CD4-positive, alpha-beta T cell treated with Interleukin-2 at 100 ng/mL for 4 hours (primary cell): ENCODE data around the gene SLC13A4.
"Not testable (repeated sequence)": the region's sequence is repeated elsewhere in the genome, so short reads cannot be mapped to it uniquely, and the experiment has no call there.

Source experiments
- DNase-seq: peaks from one replicate; pipeline ENCODE4 v3.0.0-alpha.2; 2020; ENCODE audit warnings: low spot score

Gene SLC13A4

DNA sequence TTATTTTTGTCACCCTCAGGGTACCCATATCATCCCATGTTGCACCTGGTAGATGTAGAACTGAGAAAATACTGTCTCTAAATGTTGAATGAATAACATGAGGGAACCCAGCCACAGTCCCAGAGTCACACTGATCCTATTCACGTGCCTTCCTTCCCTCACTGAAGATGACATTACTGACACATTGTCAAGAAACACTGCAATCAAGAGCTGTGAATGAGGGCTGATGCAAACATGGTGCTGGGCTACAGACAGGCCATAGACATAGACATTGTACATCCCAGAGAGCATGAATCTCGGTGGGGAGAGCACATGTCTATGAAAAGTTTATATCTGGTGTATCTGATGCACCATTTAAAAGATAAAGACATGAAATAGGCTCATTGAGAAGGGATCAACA lies 9.8 kb downstream of the SLC13A4 start:
- DNase-seq, result no peak

GRCh38 chr7:135717693-135718092 lies 10.3 kb downstream of the SLC13A4 start:
- DNase-seq, result no peak

GRCh38 chr7:135716677-135717238 lies 11.2 kb downstream of the SLC13A4 start:
- no peak for DNase-seq

DNA sequence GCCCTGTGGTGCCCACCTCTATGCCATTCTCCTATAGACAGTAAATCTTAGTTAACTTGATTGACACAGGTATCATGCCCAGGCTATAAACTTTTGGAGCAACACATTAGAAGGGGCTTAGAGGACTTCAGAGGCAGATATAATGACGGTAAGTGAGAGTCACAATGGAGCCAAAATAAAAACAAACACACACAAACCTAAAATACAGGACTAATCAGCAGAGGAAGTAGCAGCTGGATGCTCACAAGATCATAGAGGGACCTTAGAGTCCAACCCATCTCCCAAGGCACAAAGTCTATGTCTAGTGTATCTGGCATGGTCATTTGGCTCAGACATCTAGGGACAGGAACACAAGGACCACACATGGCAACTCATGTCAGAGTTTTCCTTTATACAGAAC lies 12.3 kb downstream of the SLC13A4 start:
- no peak for DNase-seq

DNA sequence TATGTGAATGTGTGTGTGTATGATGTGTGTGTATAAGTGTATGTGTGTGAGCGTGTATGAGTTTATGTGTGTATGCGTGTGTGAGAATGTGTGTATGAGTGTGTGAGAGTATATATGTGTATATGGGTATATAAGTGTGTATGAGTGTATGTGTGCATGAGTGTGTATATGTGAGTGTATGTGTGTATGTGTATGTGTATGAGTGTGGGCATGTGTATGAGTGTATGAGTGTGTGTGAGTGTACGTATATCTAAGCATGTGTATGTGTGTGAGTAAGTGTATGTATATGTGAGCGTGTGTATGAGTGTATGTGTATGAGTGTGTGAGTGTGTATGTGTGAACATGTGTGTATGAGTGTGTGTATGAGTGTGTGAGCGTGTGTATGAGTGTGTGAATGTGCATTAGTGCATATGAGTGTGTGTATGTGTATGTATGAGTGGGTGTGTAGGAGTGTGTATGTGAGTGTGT lies 12.9 kb downstream of the SLC13A4 start:
- no peak for DNase-seq

DNA sequence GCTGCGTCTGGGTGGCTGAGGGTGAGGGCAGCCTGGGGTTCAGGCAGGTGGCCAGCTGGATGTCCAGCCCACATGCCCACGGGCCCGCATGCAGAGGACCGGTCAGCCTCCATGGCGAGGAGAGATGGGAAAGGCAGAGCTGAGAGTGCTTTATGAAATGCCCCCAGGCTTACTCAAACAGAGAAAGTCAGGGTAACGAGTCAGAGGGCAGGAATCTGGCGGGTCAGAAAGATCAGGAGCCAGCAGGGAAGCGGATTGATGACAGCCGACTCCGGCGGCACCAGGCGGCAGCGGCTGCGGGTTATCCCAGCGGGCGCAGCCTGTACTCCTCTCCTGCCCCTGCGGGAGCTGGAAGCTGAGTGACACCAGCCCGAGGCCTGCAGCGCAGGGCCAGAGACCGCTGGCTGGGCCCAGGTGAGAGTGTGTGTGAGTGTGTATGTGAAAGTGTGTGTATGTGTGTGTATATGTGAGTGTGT lies 13.4 kb downstream of the SLC13A4 start:
- DNase-seq, result no peak

DNA sequence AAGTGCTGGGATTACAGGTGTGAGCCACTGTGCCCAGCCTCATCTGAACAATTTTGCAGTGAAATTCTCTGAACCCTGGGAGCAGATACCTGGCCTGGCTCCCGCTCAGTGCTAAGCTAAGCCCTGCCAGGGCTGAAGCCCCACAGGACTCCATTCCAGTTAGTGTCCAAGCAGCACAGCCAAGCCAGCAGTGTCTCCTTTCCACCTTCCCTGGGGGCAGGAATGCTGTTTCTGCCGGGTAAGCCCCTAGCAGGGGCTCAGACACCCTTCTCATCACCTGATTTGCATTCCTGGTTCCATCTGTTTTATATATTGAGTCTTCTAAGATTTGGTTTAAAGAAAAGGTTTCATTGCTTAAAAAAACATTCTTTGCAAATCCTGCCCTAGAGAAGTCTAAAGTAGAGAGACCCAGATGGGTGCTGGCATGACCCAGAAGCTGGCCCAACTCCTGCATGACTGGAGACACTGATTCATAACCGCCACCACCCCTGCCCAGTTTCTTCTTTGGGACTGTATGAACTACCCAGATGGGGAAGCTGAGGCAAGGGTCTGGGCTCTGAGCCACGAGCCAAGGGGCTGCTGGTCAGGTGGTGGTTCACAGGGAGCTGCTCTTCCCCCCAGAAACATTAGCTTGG lies 14.0 kb downstream of the SLC13A4 start:
- no peak for DNase-seq

DNA sequence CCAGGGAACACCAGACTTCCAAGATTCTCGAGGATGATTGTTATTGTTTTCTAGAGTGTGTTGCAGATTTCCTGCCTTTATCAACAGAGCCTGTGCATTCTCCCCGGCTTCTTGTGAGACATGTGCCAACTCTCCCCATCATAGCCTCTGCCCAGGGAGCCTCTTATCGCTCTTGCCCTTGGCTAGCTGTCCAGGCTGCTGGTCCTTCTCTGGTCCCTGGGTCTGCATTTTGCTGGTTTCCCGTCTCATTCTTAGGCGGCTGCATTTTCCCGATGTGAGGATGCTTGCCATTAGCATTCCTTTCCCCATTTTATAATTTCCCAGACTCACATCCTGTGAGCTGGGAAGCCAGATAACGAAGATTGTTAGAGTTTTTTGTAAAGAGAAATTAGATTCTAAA lies 15.2 kb downstream of the SLC13A4 start:
- no peak for DNase-seq

GRCh38 chr7:135712182-135712782 lies 15.7 kb downstream of the SLC13A4 start:
- DNase-seq, result no peak

DNA sequence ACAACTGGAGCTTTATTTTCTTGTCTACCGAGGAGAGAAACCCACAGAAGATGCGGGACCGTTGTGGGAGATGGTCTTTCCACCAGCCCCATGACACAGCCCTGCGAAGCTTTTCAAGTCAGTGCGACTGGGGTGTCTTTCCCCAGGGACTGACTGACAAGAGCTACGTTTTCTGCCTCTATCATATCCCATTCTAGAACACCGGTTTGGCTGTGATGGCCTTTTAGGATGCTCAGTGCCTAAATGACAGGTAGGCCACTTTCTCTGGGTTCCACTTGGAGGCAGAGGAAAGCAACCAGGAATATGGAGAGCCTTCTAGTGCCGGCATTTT lies 16.9 kb downstream of the SLC13A4 start:
- no peak for DNase-seq

DNA sequence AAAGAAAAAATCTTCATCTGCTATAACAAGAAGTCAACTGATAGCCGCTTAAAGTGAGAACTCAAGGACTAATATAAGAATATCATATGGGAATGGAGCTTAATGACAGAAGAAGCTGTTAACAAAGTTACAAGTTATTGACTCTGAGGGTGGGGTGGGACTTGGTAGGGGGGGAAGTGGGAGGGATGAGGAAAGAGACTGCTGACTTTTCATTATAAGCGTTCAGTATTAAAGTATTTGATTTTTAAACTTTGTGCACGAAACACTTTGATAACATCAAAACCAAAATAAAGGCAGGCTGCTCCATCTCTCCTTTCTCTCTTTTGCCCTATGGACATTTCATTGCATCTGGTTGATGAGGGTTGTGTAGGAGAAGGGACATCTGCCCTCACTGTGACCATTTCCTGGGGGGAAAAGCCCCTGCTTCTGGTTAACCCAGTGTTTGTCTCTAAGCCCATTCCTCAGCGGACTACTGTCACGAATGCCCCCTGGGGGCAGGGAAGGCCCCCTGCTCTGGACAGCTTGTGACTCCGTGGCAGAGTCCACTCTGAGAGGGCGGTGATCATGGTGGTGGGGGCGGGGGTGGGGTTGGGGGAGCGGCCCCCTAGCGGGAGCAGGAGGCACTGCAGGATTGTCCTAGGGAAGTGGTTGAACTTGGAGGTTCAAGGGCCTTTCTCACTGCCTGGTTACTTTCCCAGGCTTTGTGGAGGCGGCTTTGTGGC lies 17.4 kb downstream of the SLC13A4 start:
- peak; percentile 7 for DNase-seq

DNA sequence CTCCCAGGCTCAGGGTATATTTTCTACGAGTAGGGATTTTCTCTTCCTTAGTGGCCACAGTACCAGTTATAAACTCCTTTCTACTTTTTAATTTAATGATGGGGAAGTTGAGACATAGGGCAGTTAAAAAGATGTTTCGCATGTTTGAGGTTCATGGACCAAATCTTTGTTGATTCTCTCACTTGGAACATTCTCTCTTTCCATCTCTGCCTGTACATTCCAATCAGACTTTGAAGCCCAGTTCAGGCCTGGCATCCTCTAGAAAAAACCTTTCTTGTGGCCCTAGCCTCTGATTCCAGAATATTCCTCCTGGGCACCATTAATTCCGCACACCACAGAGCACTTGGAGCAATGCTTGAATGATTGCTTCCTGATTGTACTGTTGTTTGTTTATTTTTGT lies 18.5 kb downstream of the SLC13A4 start:
- DNase-seq, result no peak

GRCh38 chr7:135708041-135708440 lies 19.9 kb downstream of the SLC13A4 start:
- no peak for DNase-seq

DNA sequence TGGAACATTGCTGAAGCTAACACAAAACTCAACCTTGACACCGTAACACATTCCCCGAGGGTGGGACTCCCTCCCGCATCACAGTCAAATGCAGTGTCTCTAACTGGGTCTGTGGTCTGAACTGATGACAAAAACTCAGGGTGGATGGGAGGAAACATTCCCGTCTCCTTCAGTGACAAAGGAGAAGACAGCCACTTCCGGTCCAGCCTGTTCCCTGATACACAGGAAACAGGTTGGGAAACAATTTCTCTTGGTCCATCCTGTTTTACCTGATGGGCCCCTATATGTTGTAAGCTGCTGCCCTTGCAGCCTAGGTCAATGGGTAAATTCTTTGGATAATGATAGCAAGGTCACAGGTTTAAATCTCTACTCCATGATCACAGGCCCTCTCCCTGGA lies 20.4 kb downstream of the SLC13A4 start:
- no peak for DNase-seq

GRCh38 chr7:135706858-135707569 lies 21.0 kb downstream of the SLC13A4 start:
- DNase-seq, result no peak

- DNase-seq, result no peak
Observed at GRCh38 chr7:135706038-135706742, 21.8 kb downstream of the SLC13A4 start.

DNA sequence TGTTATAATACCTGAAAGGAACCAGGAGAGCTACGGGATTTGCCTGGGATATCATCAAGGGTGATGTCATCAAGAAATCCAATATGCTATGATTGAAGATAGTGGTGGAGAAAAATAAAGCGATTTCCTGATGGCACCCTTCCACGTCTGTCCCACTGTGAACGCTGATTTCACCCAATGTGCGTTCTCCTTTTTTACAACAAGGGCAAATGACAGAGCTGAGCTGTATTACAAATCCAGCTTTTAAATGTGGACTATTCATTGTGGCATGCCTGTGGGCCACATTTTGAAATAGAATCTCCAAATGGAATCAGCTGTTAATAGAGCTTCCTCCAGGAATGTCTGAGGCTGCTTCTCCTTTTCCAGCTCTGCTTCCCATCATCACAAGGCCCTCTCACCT lies 23.3 kb downstream of the SLC13A4 start:
- no peak for DNase-seq

DNA sequence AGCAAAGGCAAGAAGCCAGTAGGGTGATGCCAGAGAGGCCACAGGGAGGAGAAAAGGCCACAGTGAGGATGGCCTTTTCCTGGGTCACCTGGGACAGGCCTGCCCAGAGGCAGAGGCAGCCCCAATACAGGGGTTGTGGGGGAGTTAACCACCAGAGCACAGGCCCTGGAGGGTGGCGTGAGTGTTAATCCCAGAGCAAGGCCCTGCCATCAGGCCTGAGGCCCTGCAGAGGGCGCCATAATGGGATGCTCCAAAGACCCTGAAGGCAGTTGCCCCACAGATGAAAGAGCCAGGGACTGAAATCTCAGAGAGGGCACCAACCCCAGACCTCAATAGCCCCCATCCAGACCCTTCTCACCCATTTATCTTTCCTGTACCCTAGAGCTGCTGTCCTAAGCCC lies 23.9 kb downstream of the SLC13A4 start:
- no peak for DNase-seq

- DNase-seq, result no peak
Observed at GRCh38 chr7:135697276-135698049, 30.5 kb downstream of the SLC13A4 start.

- no peak for DNase-seq
Observed at GRCh38 chr7:135693558-135693957, 34.4 kb downstream of the SLC13A4 start.

DNA sequence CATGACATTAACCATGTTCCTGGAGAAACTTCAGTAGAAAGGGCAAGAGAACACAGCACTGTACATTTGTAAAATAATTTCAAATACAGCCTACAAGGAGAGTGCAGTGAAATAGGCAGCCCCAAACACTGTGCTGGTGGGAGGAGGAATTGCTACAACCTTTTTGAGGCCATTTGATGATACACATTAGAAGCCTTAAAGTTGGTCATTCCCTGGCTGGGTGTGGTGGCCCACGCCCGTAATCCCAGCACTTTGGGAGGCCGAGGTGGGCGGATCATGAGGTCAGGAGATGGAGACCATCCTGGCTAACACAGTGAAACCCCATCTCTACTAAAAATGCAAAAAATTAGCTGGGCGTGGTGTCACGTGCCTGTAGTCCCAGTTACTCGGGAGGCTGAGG lies 35.4 kb downstream of the SLC13A4 start:
- not testable (repeated sequence) for DNase-seq
